Measurements from ENCODE around the gene HMSD. TPM values are rescaled to one million over a fixed set of nuclear protein-coding genes. Genes with fewer than 3 reads are reported as not detected.
A peak's percentile ranks its signal among the peaks of the same experiment; 100 is the strongest.

The HMSD gene
- total RNA-seq, 1 donor from 2014 or later, result 0.26 TPM

DNA sequence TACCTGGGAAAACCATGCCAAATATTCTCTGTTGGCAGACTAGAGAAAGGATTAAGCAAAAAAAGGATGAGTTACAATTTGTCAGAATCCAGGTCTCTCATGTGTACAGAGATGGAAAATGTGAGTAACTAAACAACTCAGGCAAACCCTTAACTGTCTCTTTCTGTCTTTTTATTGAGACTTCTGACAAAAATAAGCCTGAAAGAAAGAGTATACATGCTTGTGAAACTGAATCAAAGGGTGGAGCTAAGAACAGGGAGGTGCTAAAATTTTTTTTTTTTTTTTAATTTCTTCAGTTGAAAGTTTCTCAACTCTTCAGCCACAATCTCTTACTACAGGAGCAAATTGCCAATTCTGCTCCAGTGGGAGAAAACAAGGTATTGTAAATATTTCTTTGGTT is 41.4 kb upstream of the HMSD start, which contains the start of gene SERPINB10:
SERPINB10 (plus strand) TSS at position 295 of the 400 bp plus-strand sequence. CDS start 7,553 bp downstream, outside the sequence.
- Histone ChIP-seq H3K36me3 (ENCODE audit: control insufficient read depth, insufficient read depth, low read length) (peaks cover 2% of the 10 kb centered on the region), H3K27me3 (ENCODE audit: control insufficient read depth, insufficient read depth, low read length) (no peaks in the 10 kb centered on the region), H3K4me3 (ENCODE audit: low read depth, low read length) (no peak within 1 kb of the TSS)
- TF ChIP-seq, protein P1, sequence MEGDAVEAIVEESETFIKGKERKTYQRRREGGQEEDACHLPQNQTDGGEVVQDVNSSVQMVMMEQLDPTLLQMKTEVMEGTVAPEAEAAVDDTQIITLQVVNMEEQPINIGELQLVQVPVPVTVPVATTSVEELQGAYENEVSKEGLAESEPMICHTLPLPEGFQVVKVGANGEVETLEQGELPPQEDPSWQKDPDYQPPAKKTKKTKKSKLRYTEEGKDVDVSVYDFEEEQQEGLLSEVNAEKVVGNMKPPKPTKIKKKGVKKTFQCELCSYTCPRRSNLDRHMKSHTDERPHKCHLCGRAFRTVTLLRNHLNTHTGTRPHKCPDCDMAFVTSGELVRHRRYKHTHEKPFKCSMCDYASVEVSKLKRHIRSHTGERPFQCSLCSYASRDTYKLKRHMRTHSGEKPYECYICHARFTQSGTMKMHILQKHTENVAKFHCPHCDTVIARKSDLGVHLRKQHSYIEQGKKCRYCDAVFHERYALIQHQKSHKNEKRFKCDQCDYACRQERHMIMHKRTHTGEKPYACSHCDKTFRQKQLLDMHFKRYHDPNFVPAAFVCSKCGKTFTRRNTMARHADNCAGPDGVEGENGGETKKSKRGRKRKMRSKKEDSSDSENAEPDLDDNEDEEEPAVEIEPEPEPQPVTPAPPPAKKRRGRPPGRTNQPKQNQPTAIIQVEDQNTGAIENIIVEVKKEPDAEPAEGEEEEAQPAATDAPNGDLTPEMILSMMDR (IDR thresholded peaks at IDR 0.05; ENCODE audit: insufficient read depth, low read length, severe bottlenecking), result no peak
- peak; percentile 50 for DNase-seq (ENCODE audit: low read depth)
- FAIRE-seq, result no peak

GRCh38 chr18:63908858-63909257 is 40.2 kb upstream of the HMSD start:
- no peaks in the 10 kb centered on the region for H3K27me3 ChIP-seq (ENCODE audit: control insufficient read depth, insufficient read depth, low read length)
- no peak overlapping the region for H3K4me3 ChIP-seq (ENCODE audit: low read depth, low read length)
- FAIRE-seq (no peak), DNase-seq (ENCODE audit: low read depth) (no peak)
- no peaks in the 10 kb centered on the region for H3K36me3 ChIP-seq (ENCODE audit: control insufficient read depth, insufficient read depth, low read length)
- TF ChIP-seq, protein P1 (IDR thresholded peaks at IDR 0.05; ENCODE audit: insufficient read depth, low read length, severe bottlenecking), result no peak

DNA sequence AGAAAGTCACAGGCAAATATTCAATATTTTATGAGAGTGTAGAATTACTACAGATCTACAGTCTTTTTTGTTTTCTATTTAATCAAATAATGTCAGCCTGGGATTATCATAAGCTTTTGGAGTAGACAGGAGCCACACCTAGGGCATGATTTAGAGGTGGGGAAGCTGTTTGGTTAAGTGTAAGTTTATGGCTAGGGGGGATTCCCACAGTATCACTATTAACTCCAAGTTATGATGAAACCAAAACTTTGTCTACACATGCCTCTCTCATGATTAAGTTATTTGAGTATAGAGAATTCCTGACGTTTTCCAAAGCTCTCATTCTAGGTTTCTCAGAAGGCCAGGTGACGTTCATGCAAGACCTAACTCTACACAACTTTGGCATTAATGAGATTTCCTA is 39.2 kb upstream of the HMSD start:
- TF ChIP-seq, protein P1 (IDR thresholded peaks at IDR 0.05; ENCODE audit: insufficient read depth, low read length, severe bottlenecking), result no peak
- peak; percentile 93 for DNase-seq (ENCODE audit: low read depth)
- no peak for FAIRE-seq
- Histone ChIP-seq H3K4me3 (ENCODE audit: low read depth, low read length) (no peak overlapping the region), H3K27me3 (ENCODE audit: control insufficient read depth, insufficient read depth, low read length) (no peaks in the 10 kb centered on the region), H3K36me3 (ENCODE audit: control insufficient read depth, insufficient read depth, low read length) (no peaks in the 10 kb centered on the region)

DNA sequence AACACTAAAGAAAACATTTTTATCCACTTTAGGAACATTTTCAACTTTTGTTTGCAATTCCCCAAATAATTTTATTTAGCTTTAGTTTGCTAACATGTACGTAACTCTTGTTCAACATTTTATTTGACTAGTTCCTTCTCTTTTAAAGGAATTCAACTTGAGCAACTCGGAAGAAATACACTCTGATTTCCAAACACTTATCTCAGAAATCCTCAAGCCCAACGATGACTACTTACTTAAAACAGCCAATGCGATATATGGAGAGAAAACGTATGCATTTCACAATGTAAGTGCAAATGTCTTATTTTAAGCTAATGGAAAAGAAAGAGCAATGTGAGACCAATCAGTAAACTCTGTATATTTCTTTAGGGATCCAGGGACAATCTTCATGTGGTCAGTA is 31.3 kb upstream of the HMSD start:
- TF ChIP-seq, protein P1 (IDR thresholded peaks at IDR 0.05; ENCODE audit: insufficient read depth, low read length, severe bottlenecking), result no peak
- no peak for FAIRE-seq
- Histone ChIP-seq H3K36me3 (ENCODE audit: control insufficient read depth, insufficient read depth, low read length) (no peaks in the 10 kb centered on the region), H3K27me3 (ENCODE audit: control insufficient read depth, insufficient read depth, low read length) (no peaks in the 10 kb centered on the region), H3K4me3 (ENCODE audit: low read depth, low read length) (no peak overlapping the region)
- no peak for DNase-seq (ENCODE audit: low read depth)

- TF ChIP-seq, protein P1 (IDR thresholded peaks at IDR 0.05; ENCODE audit: insufficient read depth, low read length, severe bottlenecking), result no peak
- Histone ChIP-seq H3K36me3 (ENCODE audit: control insufficient read depth, insufficient read depth, low read length) (no peaks in the 10 kb centered on the region), H3K27me3 (ENCODE audit: control insufficient read depth, insufficient read depth, low read length) (no peaks in the 10 kb centered on the region), H3K4me3 (ENCODE audit: low read depth, low read length) (no peak overlapping the region)
- no peak for DNase-seq (ENCODE audit: low read depth)
- FAIRE-seq, result no peak
These were observed 27.1 kb upstream of the HMSD start for GRCh38 chr18:63922049-63922448.

DNA sequence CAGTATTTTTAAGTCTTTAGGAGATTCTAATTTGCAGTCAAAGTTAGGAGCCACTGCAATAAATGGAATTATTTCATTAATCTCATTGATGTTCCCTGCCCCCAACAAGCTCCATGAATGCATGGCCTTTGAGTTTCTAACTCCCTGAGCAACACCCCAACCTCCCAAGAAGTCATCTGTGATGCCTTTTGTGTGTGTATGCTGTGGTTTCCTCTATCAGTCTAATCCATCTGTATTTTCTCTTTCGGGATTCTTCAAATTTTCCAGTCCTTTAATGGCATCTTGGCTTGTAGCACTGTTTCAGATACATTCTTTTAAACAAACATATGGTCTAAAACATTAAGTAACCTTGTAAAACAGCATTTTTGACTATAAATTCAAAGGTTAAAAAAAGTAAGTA is 24.6 kb upstream of the HMSD start:
- Histone ChIP-seq H3K4me3 (ENCODE audit: low read depth, low read length) (no peak overlapping the region), H3K27me3 (ENCODE audit: control insufficient read depth, insufficient read depth, low read length) (no peaks in the 10 kb centered on the region), H3K36me3 (ENCODE audit: control insufficient read depth, insufficient read depth, low read length) (no peaks in the 10 kb centered on the region)
- TF ChIP-seq, protein P1 (IDR thresholded peaks at IDR 0.05; ENCODE audit: insufficient read depth, low read length, severe bottlenecking), result no peak
- FAIRE-seq, result no peak
- DNase-seq (ENCODE audit: low read depth), result no peak

Data from bronchial epithelial cell (primary cell).